K562 (cell line): Measurements from ENCODE around the gene ST6GALNAC6. TPM values are rescaled to one million over a fixed set of nuclear protein-coding genes. Genes with fewer than 3 reads are reported as not detected.

Experiments used
- ATAC-seq: fragments of 200-7000 bp; cut with Tn5 transposase; 3 replicates; pipeline ENCODE4 v1.9.1; 2020; ENCODE audit warnings: moderate library complexity
- BruUV-seq: library from RNA; stranded (reverse); fragments of 400-500 nt; replicated peaks from 2 replicates; lab custom pipeline; 2021; lab: Mats Ljungman, UMichigan
- CTCF ChIA-PET: fragments of 300-600 bp; formaldehyde crosslinking; extraction: SDS; loops from one replicate; lab custom pipeline; 2021; ENCODE audit warnings: low intra/inter-chr PET ratio; lab: Yijun Ruan, JAX
- POLR2A ChIA-PET: fragments of 300-600, 350-650 bp; sonication (Branson Sonifier 250); formaldehyde crosslinking; extraction: SDS; loops from one replicate; lab custom pipeline; 2021; ENCODE audit warnings: antibody characterized with exemption, inconsistent platforms; lab: Yijun Ruan, JAX
- DNase-seq, 4 experiments: peaks; one replicate each; pipeline versions ENCODE4 v3.0.0 to v3.0.0-alpha.2; 2011 to 2018; ENCODE audit warnings: low spot score in 3 of 4, mixed read lengths in 3 of 4; ENCODE audit errors: extremely low read depth in 1 of 4
- FAIRE-seq: peaks from 2 replicates; lab custom pipeline; 2011; peaks lifted over from hg19 to GRCh38; lab: Jason Lieb, UNC
- H2AFZ ChIP-seq: 2 replicates; pipeline ENCODE4 v1.6.0; 2011; ENCODE audit warnings: low read depth, low read length, control low read depth, inconsistent platforms
- H3K27ac ChIP-seq: fragments of 200-600 bp; 3 replicates; pipeline ENCODE4 v1.8.0; 2011; ENCODE audit warnings: low read depth, mild to moderate bottlenecking, control low read depth, inconsistent platforms, low read length, moderate library complexity, mixed read lengths; ENCODE audit errors: extremely low read depth
- H3K27me3 ChIP-seq, 2 experiments: fragments of 300-600 bp in 1 of 2; 2 replicates in 1 of 2; 3 replicates in 1 of 2; pipeline versions ENCODE4 v1.6.0 to v1.8.0; 2011; ENCODE audit warnings: inconsistent platforms in 2 of 2, low read length in 2 of 2, mild to moderate bottlenecking in 1 of 2, mixed read lengths in 1 of 2, moderate library complexity in 1 of 2; ENCODE audit not compliant: control insufficient read depth in 2 of 2, insufficient read depth in 2 of 2
- H3K36me3 ChIP-seq: fragments of 300-600 bp; 3 replicates; pipeline ENCODE4 v1.8.0; 2011; ENCODE audit warnings: mild to moderate bottlenecking, low read length, inconsistent platforms; ENCODE audit not compliant: control insufficient read depth, insufficient read depth
- H3K4me1 ChIP-seq, 2 experiments: fragments of 200-600 bp in 1 of 2; replicated peaks in 1 of 2; 2 replicates in 1 of 2; 3 replicates in 1 of 2; pipeline versions ENCODE4 v1.5.1 to v1.8.0; 2011; ENCODE audit warnings: inconsistent platforms in 2 of 2, low read length in 2 of 2, mild to moderate bottlenecking in 1 of 2, mixed read lengths in 1 of 2, moderate library complexity in 1 of 2; ENCODE audit not compliant: control insufficient read depth in 2 of 2, insufficient read depth in 2 of 2
- H3K4me2 ChIP-seq: 2 replicates; pipeline ENCODE4 v1.6.1; 2011; ENCODE audit warnings: low read length, control low read depth, inconsistent platforms, mixed read lengths; ENCODE audit not compliant: insufficient read depth
- H3K4me3 ChIP-seq: fragments of 200-600 bp; sonication (generic), shearing (Covaris generic); 2 replicates; pipeline ENCODE4 v1.5.1; 2016; ENCODE audit warnings: control low read depth, inconsistent platforms
- H3K79me2 ChIP-seq: fragments of 200-600 bp; 3 replicates; pipeline ENCODE4 v1.8.0; 2011; ENCODE audit warnings: low read length, inconsistent platforms; ENCODE audit not compliant: control insufficient read depth, insufficient read depth
- H3K9ac ChIP-seq, 2 experiments: 2 replicates each; pipeline versions ENCODE4 v1.6.0 to v1.6.1; 2011; ENCODE audit warnings: low read depth in 2 of 2, low read length in 2 of 2, control low read depth in 1 of 2, inconsistent platforms in 1 of 2, mild to moderate bottlenecking in 1 of 2, mixed read lengths in 1 of 2; ENCODE audit not compliant: insufficient read depth in 1 of 2
- H3K9me1 ChIP-seq: one replicate; pipeline ENCODE4 v1.6.0; 2011; ENCODE audit warnings: inconsistent platforms, mild to moderate bottlenecking, low read length, moderate library complexity; ENCODE audit not compliant: control insufficient read depth, insufficient read depth
- H3K9me3 ChIP-seq: replicated peaks from 2 replicates; pipeline ENCODE4 v1.5.1; 2011; ENCODE audit warnings: low read depth, low read length, inconsistent platforms; ENCODE audit not compliant: control insufficient read depth, insufficient read depth
- H4K20me1 ChIP-seq: replicated peaks from 2 replicates; pipeline ENCODE4 v1.6.1; 2011; ENCODE audit warnings: low read length, inconsistent platforms, mixed read lengths; ENCODE audit not compliant: control insufficient read depth, insufficient read depth
- ATF3 ChIP-seq, 2 experiments: fragments of 450-650 bp in 1 of 2; sonication (generic) in 1 of 2; formaldehyde crosslinking in 1 of 2; IDR thresholded peaks in 1 of 2; conservative IDR thresholded peaks in 1 of 2; 2 replicates each; pipeline versions ENCODE4 v1.6.1 to v1.8.1; 2016 to 2023; ENCODE audit warnings: mild to moderate bottlenecking in 2 of 2, moderate library complexity in 2 of 2, inconsistent platforms in 1 of 2, missing genetic modification reagents in 1 of 2
- CBX3 ChIP-seq, 2 experiments: IDR thresholded peaks; 1 replicate in 1 of 2; 2 replicates in 1 of 2; pipeline ENCODE4 v1.6.1; 2012; ENCODE audit warnings: inconsistent platforms in 2 of 2, low read length in 2 of 2, borderline replicate concordance in 1 of 2, control low read depth in 1 of 2
- DIDO1 ChIP-seq: fragments of 450-650 bp; IDR thresholded peaks from 2 replicates; pipeline ENCODE4 v1.6.1; 2016; ENCODE audit warnings: low read depth, missing biosample characterization, missing genetic modification characterization
- DNMT1 ChIP-seq: fragments of 450-650 bp; IDR thresholded peaks from 2 replicates; pipeline ENCODE4 v1.6.1; 2016; ENCODE audit warnings: antibody characterized with exemption, mild to moderate bottlenecking
- IRF2 ChIP-seq: sonication (generic); formaldehyde crosslinking; IDR thresholded peaks from 2 replicates; pipeline ENCODE4 v1.8.1; 2022; ENCODE audit warnings: mild to moderate bottlenecking, missing genetic modification reagents
- WGBS: fragments of 100-300 bp; shearing (Covaris generic); methylation state at CpG from one replicate; pipeline ENCODE4 v1.1.6; 2016; ENCODE audit warnings: low coverage, mixed read lengths; ENCODE audit not compliant: insufficient coverage; ENCODE audit errors: missing lambda C conversion rate; 5-methylcytosine and 5-hydroxymethylcytosine counted together
- in situ Hi-C: fragments of 300-500 bp; cut with MboI; formaldehyde crosslinking; loops from 4 replicates; pipeline ENCODE4 v1.15.0; 2018; ENCODE audit warnings: inconsistent platforms, mixed read lengths
- intact Hi-C: fragments of 100-400 bp; cut with micrococcal nuclease; formaldehyde crosslinking; loops from 2 replicates; pipeline ENCODE4 v1.14.2; 2022
- polyA plus RNA-seq, 8 experiments: library from polyadenylated mRNA; depleted of rRNA in 4 of 8; stranded (reverse) in 5 of 8; unstranded in 3 of 8; fragments of >200 nt; fragmentation: Nextera tagmentation in 2 of 8; fragmentation: Illumina TruSeq in 1 of 8; extraction: Ambion mirVana in 2 of 8; extraction: Trizol in 1 of 8; gene quantifications; 2 replicates each; pipeline versions ENCODE4 v1.2.1 to v1.2.3, GENCODE V29; 2011 to 2014; ENCODE audit warnings: inconsistent platforms in 1 of 8, missing spikeins in 1 of 8
- total RNA-seq, 7 experiments: library from RNA; depleted of rRNA in 6 of 7; stranded (reverse); fragments of >200 nt in 6 of 7; fragmentation: Illumina TruSeq in 2 of 7; extraction: Trizol in 2 of 7; gene quantifications; 2 replicates each; pipeline versions ENCODE4 v1.2.1 to v1.2.3, GENCODE V29; 2011 to 2021; ENCODE audit warnings: low replicate concordance in 1 of 7

Gene ST6GALNAC6
- total and polyA plus RNA-seq, 9 of the 15 experiments (the other 6 are each of a cell fraction or from before 2014, with no cell fraction given): 0.13 to 23.0 (median 14.5) TPM

GRCh38 chr9:127923771-127924170, 24.4 kb upstream of the ST6GALNAC6 start:
- WGBS: 62% methylated on average over 8 of the region's 8 CpGs
- Histone ChIP-seq H3K4me1 (peaks cover 28 to 47% of the 10 kb centered on the region in 2 experiments), H3K9me1 (no peaks in the 10 kb centered on the region), H3K9ac (no peak overlapping the region), H3K27ac (no peak overlapping the region), H3K27me3 (no peaks in the 10 kb centered on the region), H3K4me2 (no peak overlapping the region), H3K36me3 (no peaks in the 10 kb centered on the region), H2AFZ (no peak overlapping the region), H4K20me1 (no peaks in the 10 kb centered on the region), H3K4me3 (no peak overlapping the region), H3K79me2 (no peaks in the 10 kb centered on the region), H3K9me3 (no peaks in the 10 kb centered on the region)
- FAIRE-seq (no peak), ATAC-seq (no peak), DNase-seq (no peak)
- intact Hi-C loops: loop anchor here (5.0 kb wide), 1 partner anchor 331 kb away; no protein-coding TSS in a partner anchor
- TF ChIP-seq DNMT1: no peak
- peak; percentile 66 for TF ChIP-seq ATF3 (IDR thresholded peaks at IDR 0.05)
- no peak for TF ChIP-seq ATF3 (CRISPR knock-in tag; conservative IDR thresholded peaks at IDR 0.05)
- no peak for TF ChIP-seq IRF2
- no peak for TF ChIP-seq CBX3 (IDR thresholded peaks at IDR 0.05; ENCODE audit: borderline replicate concordance in 1 of 2, low read length in 2 of 2)
- no peak for TF ChIP-seq DIDO1
- POLR2A ChIA-PET: interaction anchor here (0.9 kb wide), 1 partner anchor 148 kb away, joined by 3 read pairs; no protein-coding TSS in a partner anchor
- BruUV-seq: no TSS peak
- CTCF ChIA-PET: no interaction called here
- in situ Hi-C loops: loop anchor here (10.0 to 25.0 kb wide), 2 partner anchors 709 to 986 kb away; no protein-coding TSS in a partner anchor
